Astrocyte of the hippocampus (primary cell): ENCODE data around the gene NTM.
"Not testable (repeated sequence)": the region's sequence is repeated elsewhere in the genome, so short reads cannot be mapped to it uniquely, and the experiment has no call there.

Experiments used
- DNase-seq: peaks from one replicate; pipeline ENCODE4 v3.0.0; 2011; ENCODE audit warnings: low read depth, low spot score

NTM gene

DNA sequence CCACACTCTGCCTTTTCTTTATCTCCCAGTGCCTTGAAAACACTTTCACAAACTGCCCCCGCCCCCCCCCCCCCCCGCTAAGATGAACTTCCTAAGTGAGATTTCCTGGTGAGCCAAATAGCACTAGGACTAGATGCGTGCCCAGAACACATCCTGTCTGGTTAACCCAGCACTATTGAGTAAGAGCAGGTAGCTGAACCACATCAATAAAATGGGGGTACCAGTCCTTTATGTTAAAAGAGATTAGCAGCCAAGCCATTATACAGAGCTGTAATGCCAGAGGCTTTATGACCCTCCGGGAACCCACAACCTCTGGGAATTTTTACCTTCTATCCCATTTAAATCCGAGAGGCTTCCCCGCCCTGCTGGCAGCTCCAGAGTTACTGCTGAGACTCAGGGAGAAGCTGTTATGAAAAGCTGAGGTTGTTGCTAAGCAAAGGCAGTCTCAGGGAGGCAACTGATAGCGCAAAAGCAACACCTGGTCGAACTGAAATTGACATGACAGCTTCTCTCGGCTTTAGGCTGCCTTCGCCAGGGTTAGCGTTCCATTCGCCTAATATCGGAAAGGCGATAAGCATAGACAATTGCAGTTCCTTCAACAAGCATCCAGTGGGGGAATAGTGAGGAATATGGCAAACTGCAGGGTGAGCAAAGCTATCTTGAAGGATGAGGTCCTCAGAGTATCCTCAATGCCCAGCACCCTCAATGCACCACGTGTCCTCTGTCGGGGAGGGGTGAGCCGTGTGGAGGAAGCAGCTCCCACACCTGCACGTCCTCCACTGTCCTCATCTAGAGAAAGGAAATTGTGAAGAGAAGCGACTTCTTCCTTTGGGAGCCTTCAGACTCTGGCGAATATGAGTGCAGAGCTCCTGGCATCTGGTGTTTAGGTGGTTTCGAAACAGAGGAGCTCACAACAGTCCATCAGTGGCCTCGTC is 977.0 kb downstream of the NTM start:
- no peak for DNase-seq

DNA sequence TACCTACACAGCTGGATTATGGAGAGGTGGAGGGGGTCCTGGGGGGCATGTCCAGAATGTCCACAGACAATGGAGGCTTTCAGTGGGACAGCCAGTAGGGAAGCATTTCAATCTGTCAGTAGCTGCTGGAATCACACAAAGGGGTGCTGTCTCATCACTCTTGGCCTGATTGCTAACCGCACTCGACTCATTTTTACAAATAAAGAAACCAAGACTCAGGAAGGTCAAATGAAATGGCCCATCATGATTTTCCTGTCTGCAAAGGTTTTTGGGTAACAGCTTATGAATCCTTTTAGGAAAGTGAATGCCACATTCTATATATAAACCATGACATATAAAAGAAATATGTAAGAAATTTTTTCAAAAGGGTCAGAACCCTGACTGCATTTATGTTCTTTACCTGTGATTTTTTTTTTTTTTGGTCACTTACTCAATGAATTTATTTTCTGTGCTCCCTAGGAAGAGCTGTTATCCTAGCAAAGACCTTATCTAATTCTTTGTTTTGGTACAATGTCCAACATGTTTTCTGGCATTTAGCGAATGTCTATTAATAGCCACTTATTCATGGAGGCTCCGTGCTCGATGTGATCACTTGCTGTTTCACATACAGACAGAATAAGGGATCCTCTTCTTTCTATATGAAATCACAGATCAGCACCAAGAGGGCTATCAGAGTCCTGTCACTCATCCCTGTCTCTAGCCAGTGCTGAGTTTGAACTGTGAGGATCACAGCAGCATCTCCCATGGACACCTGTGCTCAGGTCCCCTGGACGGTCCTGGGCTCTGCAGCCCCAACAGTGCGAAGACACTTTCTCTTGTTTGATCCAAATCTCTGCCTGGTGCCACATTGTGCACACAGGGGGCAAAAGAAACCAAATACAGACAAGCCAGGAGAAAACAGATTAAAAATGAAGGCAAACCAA is 979.7 kb downstream of the NTM start:
- DNase-seq, result peak; percentile 18

DNA sequence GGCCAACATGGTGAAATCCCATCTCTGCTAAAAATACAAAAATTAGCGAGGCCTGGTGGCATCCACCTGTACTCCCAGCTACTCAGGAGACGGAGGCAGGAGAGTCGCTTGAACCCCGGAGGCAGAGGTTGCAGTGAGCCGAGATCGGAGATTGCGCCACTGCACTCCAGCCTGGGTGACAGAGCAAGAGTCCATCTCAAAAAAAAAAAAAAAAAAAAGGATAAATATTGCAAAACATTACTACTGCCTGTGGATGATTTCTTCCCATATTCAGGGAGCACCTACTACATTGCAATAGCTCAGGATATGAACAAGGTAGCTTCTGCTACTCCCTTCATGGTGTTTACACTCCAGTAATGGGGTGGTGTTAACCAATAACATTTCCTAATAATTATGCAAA is 980.6 kb downstream of the NTM start:
- no peak for DNase-seq

DNA sequence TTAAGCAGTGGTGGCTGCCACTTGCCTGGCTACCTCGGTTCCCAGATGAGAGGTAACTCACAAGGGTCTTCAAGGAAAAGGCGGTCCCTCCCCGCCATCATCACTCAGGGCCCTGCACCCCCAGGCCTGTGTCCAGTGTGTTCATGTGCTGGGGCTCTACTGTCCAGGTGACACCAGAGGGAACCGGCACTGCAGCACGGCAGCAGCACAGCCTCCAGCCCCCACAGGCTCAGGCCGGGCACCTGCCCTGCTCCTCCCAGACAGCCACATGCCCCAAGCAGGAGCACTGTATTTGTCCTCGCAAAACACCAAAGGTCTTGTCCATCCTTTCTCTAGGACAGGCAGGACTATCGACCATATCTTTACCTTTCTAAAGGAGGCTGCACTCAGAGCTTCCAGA is 982.1 kb downstream of the NTM start:
- no peak for DNase-seq

DNA sequence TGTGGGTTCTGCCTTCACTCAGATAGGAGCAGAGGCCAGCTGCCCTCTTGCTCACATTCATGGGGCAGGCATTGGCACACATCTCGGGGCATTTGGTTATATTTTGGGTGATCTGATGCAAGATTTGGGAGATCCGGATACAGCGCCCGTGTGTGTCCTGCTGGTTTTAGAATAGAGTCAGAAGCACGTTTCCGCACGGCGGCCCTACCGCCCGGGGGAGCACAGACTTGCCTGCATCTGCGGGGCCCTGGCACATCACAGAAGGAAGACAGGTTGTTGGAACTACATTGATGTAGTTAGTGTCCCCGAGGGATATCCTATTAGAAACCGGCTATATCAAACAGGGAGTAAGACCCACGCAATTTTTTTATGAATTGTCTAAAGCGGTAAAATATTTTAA is 982.8 kb downstream of the NTM start:
- DNase-seq, result no peak

DNA sequence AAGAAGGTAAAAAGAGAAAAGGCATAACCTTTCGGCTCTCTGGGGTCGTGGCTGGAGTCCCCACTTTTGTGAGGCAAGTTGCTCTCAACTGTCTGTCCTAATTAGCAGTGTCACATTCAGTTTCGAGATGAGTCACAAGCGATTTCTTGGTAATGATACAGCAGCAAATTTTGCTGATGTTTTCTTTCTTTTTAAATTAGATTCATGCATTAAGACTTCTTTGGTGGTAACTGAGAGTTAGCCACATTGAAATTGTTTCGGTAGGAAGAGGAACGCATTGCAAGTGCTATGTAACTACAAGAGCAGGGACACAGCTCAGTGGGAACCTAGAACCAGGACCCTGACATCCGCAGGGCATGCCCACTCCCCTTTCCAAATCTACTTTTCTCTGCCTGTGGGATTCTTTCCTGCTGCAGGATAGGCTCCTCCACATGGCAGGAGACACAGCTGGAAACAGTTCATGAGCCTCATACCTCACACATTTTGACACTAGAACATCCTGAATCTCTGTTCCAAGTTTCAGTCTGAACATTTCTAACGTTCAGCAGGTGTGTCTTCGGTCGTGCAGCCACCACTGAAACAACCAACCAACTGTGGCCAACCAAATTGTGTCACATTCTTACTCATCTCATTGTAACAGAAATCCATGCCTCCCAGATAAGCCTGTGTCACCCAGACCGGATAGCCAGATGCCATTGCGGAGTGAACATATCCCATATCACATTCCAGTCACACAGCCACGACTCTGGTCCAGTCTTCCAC is 987.6 kb downstream of the NTM start:
- no peak for DNase-seq

DNA sequence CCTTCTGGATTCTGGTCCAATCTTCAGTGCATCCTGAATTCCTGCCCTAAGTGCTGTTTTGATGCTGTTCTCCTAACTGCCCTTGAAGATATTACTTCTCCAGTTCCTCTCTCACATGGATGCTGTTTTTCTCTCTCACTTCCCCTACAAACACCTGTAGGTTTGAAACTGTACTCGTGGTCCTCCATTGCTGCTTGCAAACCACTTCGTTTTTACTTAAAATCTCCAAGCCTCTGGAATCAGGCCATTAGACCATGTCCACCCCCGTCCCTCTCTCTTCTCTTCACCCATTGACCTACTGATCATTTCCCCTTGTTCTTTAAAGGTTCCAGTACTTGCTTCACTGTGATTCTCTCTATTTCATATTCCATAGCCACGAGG is 988.1 kb downstream of the NTM start:
- DNase-seq, result no peak

DNA sequence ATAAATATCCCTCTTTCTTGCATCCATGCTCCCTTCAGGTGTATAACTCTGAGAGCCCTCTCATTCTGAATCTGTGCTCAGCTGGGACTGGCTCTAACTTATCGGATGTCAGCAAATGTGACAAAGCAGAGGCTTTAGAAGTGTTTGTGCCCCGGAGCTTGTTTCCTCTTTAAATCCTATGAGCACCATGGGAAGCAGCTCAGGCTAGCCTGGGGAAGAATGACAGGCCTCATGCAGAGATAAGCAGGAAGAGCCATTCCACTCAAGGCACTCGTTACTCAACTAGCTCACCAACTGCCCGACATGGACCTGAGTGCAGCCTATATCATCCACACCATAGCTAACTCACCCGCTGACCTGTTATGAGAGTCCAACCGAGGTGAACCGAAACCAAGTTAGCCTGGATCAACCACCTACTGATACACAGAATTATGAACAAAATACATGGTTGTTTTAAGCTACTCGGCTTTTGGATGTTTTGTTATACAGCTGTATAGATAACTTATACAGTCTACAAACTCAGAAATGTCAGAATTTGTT is 990.7 kb downstream of the NTM start:
- DNase-seq, result no peak

DNA sequence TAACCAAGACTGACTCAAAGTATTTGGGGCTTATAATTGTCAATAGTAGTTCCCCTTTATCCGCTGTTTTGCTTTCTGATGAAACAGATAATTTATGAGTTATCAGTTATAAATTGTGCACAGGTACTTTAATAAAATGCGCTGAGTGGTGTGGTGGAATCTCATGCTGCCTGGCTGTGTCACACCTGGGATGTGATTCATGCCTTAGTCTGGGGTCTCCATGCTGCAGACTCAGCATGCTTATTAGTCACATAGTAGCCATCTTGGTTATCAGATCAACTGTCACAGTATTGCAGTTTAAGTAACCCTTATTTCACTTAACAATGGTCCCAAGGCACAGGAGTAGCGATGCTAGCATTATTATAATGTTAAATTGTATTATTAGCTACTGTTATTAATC is 995.2 kb downstream of the NTM start:
- no peak for DNase-seq

DNA sequence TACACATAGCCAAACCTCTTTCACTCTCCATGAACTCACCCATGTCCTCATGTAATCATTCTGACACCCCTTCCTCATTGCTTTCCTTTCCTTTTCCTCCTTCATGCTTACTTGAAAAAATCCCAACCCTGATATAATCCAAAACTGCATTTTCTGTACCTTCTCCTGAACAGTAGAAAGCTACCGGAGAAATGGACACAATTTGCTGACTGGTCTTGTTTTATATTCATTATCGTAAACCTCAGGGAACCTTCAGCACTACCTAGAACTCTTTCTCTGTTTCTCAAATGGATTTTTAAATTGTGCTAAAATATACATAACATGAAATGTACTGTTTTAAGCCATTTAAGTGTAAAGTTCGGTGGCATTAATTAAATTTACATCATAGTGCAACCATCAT is 996.9 kb downstream of the NTM start:
- DNase-seq, result no peak

DNA sequence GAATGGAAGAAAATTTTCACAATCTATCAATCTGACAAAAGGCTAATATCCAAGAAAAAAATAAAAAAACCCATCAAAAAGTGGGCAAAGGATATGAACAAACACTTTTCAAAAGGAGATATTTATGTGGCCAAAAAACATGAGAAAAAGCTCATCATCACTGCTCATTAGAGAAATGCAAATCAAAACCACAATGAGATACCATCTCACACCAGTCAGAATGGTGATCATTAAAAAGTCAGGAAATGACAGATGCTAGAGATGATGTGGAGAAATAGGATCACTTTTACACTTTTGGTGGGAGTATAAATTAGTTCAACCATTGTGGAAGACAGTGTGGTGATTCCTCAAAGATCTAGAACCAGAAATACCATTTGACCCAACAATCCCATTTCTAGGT is 999.7 kb downstream of the NTM start:
- DNase-seq, result not testable (repeated sequence)

DNA sequence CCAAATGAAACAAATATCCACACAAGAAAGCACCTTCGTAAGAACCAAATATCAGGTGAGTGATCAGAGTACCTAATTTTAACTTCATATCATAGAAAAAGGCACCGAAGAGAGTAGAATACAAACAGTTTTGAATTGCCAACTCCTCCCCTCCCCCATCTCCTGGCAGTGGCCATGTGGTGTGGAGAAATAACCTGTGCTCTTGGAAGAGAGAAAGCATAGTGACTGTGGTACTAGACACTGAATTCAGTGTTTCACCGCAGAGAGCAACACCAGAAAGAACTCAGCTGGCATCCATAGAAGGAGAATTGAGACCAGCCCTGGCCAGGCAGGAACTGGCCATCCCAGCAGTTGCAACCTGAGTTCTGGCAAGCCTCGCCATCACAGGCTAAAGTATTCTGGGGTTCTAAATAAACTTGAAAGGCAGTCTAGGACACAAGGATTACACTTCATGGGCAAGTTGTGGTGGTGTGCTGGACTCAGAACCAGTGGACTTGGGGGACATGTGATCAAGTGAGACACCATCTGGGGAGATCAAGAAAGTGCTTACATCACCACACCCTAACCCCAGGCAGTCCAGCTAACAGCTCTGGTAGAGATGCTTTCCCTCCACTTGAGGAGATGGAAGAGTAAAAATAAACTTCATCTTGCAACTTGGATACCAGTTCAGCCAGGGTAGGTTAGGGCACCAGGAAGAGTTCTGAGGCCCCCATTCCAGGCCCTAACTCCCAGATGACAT is 1003.2 kb downstream of the NTM start:
- no peak for DNase-seq

DNA sequence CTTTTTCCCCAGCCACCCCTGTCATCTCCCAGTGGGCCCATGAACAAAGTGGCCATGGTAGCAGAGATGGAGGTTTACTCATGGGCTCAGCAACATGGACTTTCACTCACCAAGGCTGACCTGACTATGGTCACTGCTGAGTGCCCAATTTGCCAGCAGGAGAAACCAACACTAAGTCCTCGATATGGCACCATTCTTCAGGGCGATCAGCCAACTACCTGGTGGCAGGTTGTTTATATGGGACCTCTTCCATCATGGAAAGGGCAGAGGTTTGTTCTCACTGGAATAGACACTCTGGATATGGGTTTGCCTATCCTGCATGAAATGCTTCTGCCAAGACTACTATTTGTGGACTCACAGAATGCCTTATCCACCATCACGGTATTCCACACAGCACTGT is 1009.1 kb downstream of the NTM start:
- DNase-seq, result no peak
